ENCODE results near the gene POMT1.
"Not testable (repeated sequence)": the region's sequence is repeated elsewhere in the genome, so short reads cannot be mapped to it uniquely, and the experiment has no call there.

The POMT1 gene

GRCh38 chr9:131546336-131547084, 43.8 kb downstream of the POMT1 start:
- in situ Hi-C loops (cut with MboI; ENCODE audit: low sequenced_read_pairs) = no loop called here

DNA sequence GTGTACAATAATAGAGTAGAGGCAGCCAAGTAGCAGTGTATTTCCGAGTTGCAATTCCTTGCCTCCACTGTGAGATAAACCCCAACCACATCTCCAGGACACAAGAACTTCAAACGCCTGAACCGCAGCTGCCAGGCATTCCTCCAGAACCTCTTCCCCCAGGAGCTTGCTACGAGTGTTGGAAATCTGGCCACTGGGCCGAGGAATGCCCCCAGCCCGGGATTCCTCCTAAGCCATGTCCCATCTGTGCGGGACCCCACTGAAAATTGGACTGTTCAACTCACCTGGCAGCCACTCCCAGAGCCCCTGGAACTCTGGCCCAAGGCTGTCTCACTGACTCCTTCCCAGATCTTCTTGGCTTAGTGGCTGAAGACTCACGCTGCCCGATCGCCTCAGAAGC, 46.5 kb downstream of the POMT1 start:
- in situ Hi-C loops (cut with MboI; ENCODE audit: low sequenced_read_pairs) = not testable (repeated sequence)

DNA sequence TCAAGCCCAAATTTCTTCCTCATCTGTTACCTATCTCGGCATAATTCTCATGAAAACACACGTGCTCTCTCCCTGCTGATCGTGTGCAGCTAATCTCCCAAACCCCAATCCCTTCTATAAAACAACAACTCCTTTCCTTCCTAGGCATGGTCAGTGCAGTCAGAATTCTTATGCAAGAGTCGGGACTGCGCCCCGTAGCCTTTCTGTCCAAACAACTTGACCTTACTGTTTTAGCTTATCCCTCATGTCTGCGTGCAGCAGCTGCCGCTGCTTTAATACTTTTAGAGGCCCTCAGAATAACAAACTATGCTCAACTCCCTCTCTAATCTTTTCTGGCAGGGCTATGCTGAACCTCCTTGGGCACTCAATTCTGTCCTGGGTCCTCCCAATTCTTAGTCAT, 47.7 kb downstream of the POMT1 start:
- in situ Hi-C loops (cut with MboI; ENCODE audit: low sequenced_read_pairs) = not testable (repeated sequence)

DNA sequence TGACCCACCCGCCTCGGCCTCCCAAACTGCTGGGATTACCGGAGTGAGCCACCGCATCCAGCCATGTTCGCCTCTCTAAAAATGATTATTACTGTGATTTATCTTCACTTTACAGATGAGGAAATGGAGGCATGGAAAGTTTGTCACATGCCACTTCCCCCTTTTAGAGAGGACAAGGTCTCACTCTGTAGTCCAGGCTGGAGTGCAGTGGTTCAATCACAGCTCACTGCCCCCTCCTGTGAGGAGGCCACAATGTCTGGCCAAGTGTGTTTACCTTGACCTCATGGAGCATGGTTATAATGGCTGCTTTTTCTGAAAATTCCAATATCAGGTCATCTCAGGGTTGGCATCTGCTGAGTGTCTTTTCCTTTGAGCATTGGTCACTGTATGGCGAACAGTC, 49.3 kb downstream of the POMT1 start:
- in situ Hi-C loops (cut with MboI; ENCODE audit: low sequenced_read_pairs) = no loop called here

GRCh38 chr9:131554087-131554842, 51.5 kb downstream of the POMT1 start:
- in situ Hi-C loops (cut with MboI; ENCODE audit: low sequenced_read_pairs) = no loop called here

GRCh38 chr9:131554843-131555351, 52.2 kb downstream of the POMT1 start:
- in situ Hi-C loops (cut with MboI; ENCODE audit: low sequenced_read_pairs) = no loop called here

GRCh38 chr9:131555841-131556673, 53.3 kb downstream of the POMT1 start:
- in situ Hi-C loops (cut with MboI; ENCODE audit: low sequenced_read_pairs) = no loop called here

DNA sequence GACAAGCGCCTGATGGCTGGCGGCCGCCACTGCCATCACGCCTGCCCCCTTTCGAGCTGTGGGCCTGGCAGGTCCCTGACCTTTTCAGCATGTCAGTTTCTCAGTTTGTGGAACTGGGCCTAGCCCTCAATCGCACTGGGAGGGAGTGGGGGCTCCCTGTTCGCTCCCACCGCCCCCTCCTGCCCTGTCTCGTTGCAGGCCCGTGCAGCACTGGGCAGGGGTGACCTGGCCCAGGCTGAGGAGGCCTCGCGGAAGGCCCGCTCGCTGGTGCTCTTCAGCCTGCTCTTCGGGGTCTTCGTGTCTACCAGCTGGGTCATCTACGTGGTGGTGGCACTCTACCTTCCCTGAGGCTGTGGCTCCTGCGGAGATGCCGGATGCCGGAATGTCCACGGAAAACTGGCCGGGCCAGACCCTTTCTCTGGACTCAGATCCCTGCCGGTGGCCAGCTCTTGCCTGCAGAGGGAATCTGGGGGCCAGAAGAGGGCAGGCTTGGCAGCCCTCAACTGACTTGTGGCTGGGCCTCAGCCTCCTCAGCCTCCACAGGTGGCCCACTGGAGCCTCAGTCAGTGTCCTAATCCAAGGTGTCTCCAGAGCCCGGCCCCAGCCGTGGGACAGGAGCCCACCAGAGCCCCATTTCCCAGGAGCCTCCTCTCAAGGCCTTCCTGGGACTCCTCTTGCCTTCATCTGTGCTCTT, 55.3 kb downstream of the POMT1 start:
- in situ Hi-C loops (cut with MboI; ENCODE audit: low sequenced_read_pairs) = no loop called here

- in situ Hi-C loops (cut with MboI; ENCODE audit: low sequenced_read_pairs) = no loop called here
Measured at GRCh38 chr9:131559421-131560000, 56.8 kb downstream of the POMT1 start.

- in situ Hi-C loops (cut with MboI; ENCODE audit: low sequenced_read_pairs) = no loop called here
Measured at GRCh38 chr9:131562032-131562959, 59.6 kb downstream of the POMT1 start.

GRCh38 chr9:131565369-131565768, 62.7 kb downstream of the POMT1 start:
- in situ Hi-C loops (cut with MboI; ENCODE audit: low sequenced_read_pairs) = no loop called here

GRCh38 chr9:131566158-131566557, 63.4 kb downstream of the POMT1 start:
- in situ Hi-C loops (cut with MboI; ENCODE audit: low sequenced_read_pairs) = no loop called here

- in situ Hi-C loops (cut with MboI; ENCODE audit: low sequenced_read_pairs) = no loop called here
Measured at GRCh38 chr9:131567910-131568309, 65.2 kb downstream of the POMT1 start.

All from HL-60/S4 treated with phorbol 12-myristate 13-acetate at 8.2 ng/mL for 4 days and 3 days (cell line).